Activated CD4-positive, CD25-positive, alpha-beta regulatory T cell (primary cell): ENCODE results near the gene ARHGAP25.

ENCODE experiments used
- DNase-seq, 4 experiments: peaks; one replicate each; lab custom pipeline; 2025; lab: John Stamatoyannopoulos, UW

ARHGAP25 gene

DNA sequence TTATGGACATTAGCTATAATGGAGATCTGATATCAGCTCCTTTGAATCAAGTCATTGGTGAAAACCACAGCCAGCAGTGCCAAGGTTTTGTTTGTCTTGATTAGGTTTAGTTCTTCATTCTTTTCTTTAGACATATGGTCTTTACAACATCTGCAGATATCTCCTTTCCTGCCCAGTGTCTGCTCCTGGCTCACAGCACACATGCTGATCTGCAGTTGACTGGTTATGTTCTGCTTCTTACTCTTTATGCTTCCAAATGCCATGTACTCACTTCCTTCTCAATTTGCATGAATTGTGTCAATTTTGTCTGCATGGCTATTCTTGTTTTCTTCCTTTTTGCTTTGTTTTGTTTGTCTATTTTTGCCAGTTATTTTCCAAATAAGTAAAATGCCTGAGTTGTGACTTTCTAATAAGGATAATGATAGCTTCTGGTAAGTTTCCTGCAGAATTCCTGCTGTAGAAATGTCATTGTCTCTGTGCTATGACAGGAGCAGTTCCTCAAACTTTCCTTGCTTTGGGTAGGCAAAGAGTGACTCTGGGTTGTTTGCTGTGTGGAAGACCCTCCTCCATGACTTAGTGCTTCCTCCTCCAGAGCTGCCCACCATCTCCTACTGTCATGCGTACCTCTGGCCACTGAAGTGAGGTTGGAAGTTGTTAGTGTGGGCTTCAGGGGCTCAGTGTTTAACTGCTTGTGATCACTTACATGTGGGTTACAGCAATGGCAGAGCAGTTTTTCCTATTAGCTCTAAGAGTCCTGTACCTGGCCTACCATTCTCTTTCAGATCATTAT lies 8.2 kb downstream of the ARHGAP25 start:
- DNase-seq, result no peak

DNA sequence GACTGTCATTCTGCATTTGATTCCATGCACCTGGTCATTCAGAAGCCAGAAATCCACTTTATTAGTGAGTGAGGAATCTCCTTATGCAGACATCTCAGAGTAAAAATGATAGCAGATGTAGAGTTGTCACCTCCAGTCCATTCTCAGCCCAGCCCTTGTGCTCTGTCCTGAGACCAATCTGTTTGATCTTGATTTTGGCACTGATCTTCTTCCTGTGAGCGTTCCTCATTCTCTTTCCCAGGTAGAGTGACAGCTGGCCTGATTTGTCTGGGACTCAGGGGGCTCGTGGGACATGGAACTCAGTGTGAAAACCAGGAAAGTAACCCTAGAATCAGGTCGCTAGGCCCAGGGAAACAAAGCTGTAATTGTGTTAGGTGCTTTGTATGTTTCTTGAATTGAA lies 8.9 kb downstream of the ARHGAP25 start:
- no peak for DNase-seq

DNA sequence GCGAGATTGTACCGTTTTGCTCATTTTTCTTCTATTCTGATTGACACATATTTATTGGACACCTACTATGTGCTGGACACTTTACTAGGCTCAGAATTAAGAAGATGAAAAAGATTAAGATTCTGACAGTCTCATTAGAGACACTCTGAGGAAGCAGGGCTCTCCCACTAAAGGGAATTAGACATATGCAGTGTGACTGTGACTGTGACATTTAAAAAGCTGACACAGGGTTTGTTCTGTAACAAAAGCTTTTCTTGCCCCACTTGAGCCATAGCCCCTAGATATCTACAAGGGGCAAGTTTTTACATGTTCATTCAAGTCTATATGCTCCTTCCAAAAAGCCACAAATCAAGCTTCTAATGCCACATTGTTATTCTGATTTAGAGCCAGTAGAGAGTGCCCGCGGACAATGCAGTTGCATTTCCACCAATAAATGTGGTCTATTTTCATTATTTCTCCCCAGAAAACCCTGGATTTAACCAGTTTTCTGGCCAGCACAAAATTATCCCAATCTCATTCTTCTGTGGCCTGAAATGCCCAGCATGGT lies 9.8 kb downstream of the ARHGAP25 start:
- no peak for DNase-seq

DNA sequence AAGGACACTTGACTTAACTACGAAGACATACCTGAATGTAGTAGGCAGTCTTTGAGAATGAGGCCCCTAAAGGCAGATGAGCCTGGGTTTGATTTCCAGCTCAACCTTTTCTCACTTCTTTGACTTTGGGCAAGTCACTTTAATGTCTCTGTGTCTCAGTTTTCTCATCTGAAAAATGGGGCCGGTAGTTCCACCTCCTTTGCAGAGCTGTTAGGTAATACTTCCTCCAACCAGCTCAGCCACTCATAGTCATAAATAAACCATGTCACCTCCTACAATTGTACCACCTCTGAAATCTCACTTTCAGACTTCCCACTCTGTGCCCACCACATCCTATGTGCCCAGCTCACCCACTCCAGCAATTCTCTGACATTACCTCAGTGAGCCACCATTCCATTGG lies 10.4 kb downstream of the ARHGAP25 start:
- no peak for DNase-seq

DNA sequence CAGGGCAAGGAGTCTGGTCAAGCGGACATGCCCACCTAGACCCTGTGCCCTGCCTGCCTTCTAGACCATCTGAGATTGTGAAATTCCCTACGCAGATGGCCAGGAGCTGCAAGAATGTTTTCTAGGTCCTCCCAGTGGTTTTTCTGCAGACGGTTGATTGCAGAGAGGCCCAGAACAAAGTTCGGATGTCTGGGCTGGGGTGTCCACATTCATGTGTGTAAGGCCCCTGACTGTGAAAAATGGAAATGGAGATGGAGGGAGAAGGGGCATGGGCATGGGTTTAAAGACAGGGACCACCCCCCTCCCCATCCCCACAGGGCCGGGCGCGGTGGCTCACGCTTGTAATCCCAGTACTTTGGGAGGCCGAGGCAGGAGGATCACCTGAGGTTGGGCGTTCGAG lies 11.8 kb downstream of the ARHGAP25 start:
- no peak for DNase-seq

GRCh38 chr2:68747413-68747812 lies 12.8 kb downstream of the ARHGAP25 start:
- DNase-seq, result no peak

DNA sequence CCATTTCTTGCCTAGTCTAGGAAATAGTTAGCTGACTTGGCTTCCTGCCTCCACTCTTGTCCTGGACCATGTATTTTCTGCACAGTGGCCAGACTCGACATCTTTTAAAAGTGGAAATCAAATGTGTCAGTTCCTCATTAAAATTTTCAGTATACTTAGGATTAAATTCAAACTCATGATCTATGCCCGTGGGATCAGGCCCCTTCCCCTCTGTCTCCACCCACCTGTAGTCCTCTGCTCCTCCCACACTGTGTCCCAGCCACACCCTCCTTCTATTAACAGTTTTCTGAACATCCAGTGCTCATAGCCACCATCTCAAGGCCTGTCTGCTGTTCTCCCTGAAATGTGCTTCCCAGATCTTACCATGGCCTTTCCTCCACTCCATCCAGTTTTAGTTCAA lies 13.3 kb downstream of the ARHGAP25 start:
- no peak for DNase-seq

DNA sequence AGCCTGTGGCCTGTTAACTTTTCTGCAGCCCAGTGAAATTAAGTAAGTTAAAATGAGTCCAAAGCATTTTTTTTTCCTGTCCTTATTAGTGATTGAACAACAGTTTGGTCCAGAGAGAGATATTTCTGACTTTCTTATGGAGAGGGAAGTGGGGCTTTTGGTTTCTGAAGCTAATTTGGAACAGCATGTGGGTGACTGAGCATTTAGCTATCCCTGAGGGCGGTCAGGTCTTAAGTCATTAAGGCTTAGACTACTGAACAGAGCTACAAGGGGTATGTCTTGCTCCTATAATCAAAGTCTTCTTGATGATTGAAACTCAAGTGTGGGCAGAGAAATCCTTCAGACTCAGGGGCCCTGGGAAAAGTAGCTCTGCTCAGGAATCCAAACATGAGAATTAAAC lies 14.0 kb downstream of the ARHGAP25 start:
- DNase-seq, result no peak

DNA sequence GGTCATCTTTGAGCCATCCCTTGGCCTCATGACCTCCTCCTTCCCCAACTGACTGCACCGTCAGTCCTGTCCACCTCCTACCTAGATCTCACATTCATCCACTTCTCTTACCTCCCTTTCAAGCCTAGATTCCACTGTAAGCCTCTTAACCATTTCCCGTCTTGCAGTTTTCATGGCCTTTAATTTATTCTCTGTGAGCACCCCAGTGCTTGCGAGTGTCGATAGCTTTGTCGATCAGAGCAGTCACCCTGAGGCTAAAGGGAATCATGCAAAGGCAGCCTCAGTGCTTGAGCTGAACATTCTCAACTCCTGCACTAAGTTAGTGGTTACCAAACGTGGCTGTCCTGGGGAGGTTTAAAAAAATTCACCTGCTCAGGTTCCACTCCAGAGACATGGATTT lies 14.7 kb downstream of the ARHGAP25 start:
- no peak for DNase-seq

- no peak for DNase-seq
These were observed 16.2 kb downstream of the ARHGAP25 start for GRCh38 chr2:68750592-68751396.

DNA sequence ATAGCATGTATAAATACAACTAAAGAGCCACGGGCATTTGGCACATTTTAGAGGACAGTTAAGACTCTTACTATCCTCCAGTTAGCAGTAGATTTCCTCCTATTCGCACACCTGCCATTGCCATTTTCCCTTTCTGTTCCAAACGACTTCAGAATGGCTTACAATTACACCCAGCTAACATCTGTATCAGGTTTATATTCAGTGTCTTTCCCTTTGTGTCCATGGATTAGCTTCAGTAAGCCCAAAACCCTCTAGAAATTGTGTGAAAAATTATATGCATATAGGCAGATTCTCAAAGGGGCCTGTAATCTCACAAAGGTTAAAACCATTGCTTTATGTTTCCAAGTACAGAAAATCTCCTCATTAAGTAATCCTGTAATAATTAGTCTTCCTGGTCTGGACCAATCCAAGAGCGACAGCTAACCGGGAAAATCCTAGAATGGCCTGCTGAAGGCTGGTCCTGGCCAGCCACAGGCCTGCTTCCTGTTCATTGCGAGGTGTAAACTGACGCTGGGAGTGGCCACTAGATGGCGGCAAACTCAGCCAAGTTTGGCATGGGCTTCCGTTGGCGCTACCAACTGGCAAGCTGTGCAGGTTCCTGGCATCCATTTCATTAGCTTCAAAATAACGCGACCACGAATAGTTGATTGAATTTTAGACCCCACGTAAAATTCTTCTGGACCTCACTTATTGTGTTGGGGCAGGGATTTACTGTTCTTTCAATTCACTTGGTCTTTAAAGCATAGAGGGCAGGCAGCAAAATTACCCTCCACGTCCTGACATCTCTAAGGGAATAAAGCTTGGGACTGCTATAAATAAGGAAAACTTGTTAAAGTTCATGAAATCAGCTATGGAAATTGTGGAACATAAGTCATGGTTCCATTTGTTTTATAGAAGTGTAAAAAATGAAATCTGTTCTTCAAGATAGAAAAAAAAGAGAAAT lies 17.1 kb downstream of the ARHGAP25 start:
- DNase-seq, result peak; percentile 76 to 90 (median 84)

DNA sequence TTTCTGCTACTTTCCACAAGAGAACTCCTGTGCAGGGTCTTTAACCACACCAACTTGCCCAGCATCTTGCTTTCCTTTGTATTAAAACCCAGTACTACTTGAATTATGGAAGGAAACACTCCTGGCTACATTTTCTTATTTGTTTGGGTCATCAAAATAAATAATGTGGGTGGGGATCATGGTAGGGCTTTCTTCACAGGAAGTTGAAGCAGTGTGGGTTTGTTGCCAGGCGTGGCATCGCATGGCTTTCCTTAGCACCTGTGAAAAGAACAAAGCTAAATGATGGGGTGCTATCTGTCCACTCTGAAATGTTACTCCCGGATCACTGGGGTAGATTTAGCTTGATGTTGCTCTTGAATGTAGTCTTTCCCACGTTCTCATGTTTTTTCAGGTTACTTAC lies 18.7 kb downstream of the ARHGAP25 start:
- no peak for DNase-seq

DNA sequence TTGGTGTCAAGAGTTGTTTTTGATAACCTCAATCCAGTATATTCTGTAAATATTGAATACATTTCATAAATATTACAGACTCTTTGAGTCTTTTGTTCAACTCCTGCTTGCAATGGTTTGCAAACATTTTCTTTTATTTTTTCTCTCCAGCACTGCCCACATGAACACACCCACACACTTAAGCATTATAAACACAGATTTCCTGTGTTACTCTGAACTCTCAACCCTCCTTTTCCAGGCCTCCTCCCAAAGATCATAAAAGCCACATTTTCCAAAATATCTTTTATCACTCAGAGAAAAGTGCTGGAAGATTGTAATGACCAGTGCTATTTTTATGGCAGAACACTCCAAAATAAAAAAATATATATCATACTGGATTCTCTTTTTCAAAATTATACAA lies 20.5 kb downstream of the ARHGAP25 start:
- no peak for DNase-seq

- DNase-seq, result no peak
These were observed 21.6 kb downstream of the ARHGAP25 start for GRCh38 chr2:68756178-68756577.

DNA sequence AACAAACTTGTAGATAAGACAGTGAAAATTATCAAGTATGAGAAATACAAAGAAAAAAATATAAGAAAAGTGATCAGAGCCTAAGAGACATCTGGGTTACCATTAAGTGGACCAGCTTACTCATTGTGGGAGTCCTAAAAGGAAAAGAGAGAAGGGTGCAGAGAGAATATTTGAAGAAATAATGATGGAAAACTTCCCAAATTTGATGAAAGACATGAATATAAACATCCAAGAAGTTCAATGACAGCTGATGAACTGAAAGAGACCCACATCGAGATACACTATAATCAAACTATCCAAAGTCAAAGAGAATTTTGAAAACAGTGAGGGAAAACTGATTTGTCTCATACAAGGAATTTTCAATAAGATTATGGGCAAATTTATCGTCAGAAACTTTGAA lies 22.5 kb downstream of the ARHGAP25 start:
- no peak for DNase-seq

GRCh38 chr2:68762100-68762499 lies 27.5 kb downstream of the ARHGAP25 start:
- no peak for DNase-seq

DNA sequence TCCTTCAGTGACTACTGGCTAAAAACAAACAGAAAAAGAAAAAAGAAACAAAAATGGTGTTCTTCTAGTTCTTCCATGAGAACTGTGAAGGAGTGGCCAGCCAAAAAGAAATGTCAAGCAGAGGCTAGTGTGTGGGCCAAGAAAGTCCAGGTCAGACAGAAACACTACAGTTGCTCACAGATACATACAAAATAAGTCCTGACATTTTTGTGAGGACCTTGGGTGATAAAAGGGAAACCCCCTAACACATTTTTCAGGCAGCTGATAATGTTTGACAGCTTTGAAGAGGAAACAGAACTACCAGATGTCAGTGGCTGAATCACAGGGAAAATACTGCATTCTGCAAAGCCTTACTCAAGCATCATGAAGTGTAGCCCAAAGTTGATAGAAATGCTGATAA lies 28.1 kb downstream of the ARHGAP25 start:
- DNase-seq, result no peak

DNA sequence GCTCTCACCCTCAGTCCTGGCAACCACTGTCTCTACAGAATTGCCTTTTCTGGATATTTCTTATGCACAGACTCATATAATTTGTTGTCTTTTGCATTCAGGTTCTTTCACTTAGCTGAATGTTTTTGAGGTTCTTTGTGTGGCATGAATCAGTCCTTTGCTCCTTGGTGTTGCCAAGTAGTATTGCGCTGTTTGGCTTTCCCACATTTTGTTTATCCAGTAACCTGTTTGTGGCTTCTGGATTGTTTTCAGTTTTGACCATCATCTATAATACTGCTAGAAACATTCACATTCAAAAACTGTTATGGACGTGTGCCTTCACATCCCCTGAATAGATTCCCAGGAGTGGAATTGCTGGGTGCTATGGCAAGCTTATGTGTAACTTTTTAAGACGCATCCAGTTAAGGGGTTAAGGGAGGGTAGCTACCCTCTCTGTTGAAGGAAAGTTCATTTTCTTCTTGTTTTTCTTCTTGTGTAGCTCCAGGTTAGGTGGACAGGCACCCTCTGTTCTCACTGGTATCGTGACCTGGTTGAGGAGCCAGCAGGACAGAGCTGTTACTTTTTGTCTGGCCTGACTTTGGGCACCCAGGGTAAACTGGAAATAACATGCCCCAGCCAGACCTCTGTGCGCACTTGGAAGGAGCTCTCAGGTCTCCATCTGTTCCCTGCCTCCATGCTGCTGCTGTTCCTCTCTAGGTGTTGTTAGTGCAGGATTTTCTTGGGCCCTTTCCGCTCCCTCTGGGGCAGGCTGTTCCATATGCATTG lies 29.6 kb downstream of the ARHGAP25 start:
- DNase-seq, result no peak

GRCh38 chr2:68764806-68765311 lies 30.2 kb downstream of the ARHGAP25 start:
- DNase-seq, result no peak

GRCh38 chr2:68765739-68766375 lies 31.2 kb downstream of the ARHGAP25 start:
- no peak for DNase-seq
